Pancreas (tissue), 10 donors: ENCODE measurements around the gene KRTAP7-1. TPM values are rescaled to one million over a fixed set of nuclear protein-coding genes. Genes with fewer than 3 reads are reported as not detected.

ENCODE experiments used
- ATAC-seq, 4 donors: fragments of 200-7000 bp; cut with Tn5 transposase; one replicate each; pipeline versions ENCODE4 v1.8.0 to v1.9.1; 2020; ENCODE audit warnings: mild to moderate bottlenecking in 4 of 4, moderate library complexity in 4 of 4
- DNase-seq, 6 donors: peaks; one replicate each; pipeline ENCODE4 v3.0.0-alpha.2; 2020
- FAIRE-seq: peaks from 2 replicates; lab custom pipeline; 2012; peaks lifted over from hg19 to GRCh38; lab: Jason Lieb, UNC
- H3K27ac ChIP-seq, 4 donors: fragments of 200-600 bp; sonication (generic); 1 replicate in 3 of 4; 2 replicates in 1 of 4; pipeline versions ENCODE4 v1.5.0 to v1.8.0; 2020
- H3K27me3 ChIP-seq, 4 donors: fragments of 200-600 bp; one replicate each; pipeline ENCODE4 v1.8.0; 2021
- H3K36me3 ChIP-seq, 3 donors: fragments of 200-600 bp; sonication (generic) in 1 of 3; one replicate each; pipeline versions ENCODE4 v1.5.0 to v1.8.0; 2020 to 2021
- H3K4me1 ChIP-seq, 3 donors: fragments of 200-600 bp; one replicate each; pipeline ENCODE4 v1.8.0; 2021
- H3K4me3 ChIP-seq, 4 donors: fragments of 200-600 bp; sonication (generic) in 2 of 4; one replicate each; pipeline versions ENCODE4 v1.5.0 to v1.8.0; 2020 to 2021
- H3K9me3 ChIP-seq, 4 donors: fragments of 200-600 bp; one replicate each; pipeline ENCODE4 v1.8.0; 2021
- WGBS, 2 donors: extraction: QIAGEN DNeasy Blood & Tissue Kit; methylation state at CpG; one replicate each; pipeline ENCODE4 v1.1.7; 2013; 5-methylcytosine and 5-hydroxymethylcytosine counted together
- intact Hi-C, 3 donors: fragments of 100-400 bp; cut with DNase I; formaldehyde crosslinking; loops; one replicate each; pipeline versions ENCODE4 v1.11.1 to v1.14.2; 2022
- polyA plus RNA-seq, 2 donors: library from polyadenylated mRNA; stranded (reverse); fragments of 200-250 nt; gene quantifications; one replicate each; pipeline ENCODE4 v1.2.3, GENCODE V29; 2013
- total RNA-seq, 6 donors: library from RNA; stranded (reverse); fragmentation: NEBNext Ultra II Directional in 4 of 6; extraction: Animal tissue kit (Norgen Biotek cat#: 25700) in 4 of 6; gene quantifications; one replicate each; pipeline versions ENCODE4 v1.2.1 to v1.2.4, GENCODE V29; 2021 to 2023
- TF ChIP-seq, protein P1 (sequence below), 4 donors: fragments of 200-600 bp; sonication (generic) in 3 of 4; IDR thresholded peaks; one replicate each; pipeline versions ENCODE4 v1.5.0 to v1.8.0; 2021; ENCODE audit warnings: antibody characterized with exemption in 4 of 4
- donor health status: healthy with polysubstance abuse.
- donor health status: DM: no; HTN: no; CAD: no; lungs with moderate emphysema.
- donor health status: DM: no; HTN: no; CAD: no.
- donor health status: control.
- donor health status: control.
- donor health status: Bipolar disorder and iron deficiency.
- donor health status: DM: yes; HTN: yes; CAD: no.
- donor health status: DM: no; HTN: no; CAD: no.
- donor health status: DM: no; HTN: no; CAD: no.
- donor health status: DM: yes; HTN: yes; CAD: no.

Gene KRTAP7-1
- total and polyA plus RNA-seq, 8 donors: not detected

DNA sequence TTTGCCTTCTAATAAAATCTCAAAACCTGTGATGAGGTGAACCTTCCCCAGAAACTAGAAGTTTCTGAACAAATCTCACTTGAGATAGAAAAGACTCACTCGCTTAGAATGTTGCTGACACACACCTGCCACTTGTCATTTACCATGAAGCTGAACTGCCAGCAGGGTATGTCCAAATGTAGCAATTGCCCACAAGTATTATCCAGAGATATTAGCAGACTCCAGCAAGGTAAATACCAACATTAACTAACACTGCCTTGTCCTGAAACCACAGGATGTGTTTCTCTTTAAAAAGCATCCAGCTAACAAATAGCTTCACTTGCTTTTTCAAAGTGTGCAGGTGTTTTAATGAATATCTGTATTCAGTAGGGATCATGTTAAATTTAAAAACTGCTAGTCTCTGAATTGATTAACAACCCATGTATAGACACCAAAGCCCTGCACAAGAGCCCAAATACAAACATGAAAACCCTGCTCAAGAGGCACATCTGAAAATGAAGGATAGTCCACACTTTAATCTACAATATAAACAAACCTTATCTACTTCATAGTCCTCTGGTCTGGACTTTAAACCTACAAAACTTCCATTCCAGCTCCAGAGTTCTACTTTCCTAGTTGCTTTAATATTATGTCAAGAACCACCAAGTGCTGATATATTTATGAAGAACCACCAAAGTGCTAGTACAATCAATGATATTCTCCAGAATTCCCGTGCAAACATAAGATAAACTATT, 35.8 kb downstream of the KRTAP7-1 start:
- DNase-seq: no peak
- H3K9me3 ChIP-seq: no peaks in the 10 kb centered on the region
- no peak overlapping the region for H3K4me3 ChIP-seq
- no peaks in the 10 kb centered on the region for H3K36me3 ChIP-seq
- TF ChIP-seq, protein P1, sequence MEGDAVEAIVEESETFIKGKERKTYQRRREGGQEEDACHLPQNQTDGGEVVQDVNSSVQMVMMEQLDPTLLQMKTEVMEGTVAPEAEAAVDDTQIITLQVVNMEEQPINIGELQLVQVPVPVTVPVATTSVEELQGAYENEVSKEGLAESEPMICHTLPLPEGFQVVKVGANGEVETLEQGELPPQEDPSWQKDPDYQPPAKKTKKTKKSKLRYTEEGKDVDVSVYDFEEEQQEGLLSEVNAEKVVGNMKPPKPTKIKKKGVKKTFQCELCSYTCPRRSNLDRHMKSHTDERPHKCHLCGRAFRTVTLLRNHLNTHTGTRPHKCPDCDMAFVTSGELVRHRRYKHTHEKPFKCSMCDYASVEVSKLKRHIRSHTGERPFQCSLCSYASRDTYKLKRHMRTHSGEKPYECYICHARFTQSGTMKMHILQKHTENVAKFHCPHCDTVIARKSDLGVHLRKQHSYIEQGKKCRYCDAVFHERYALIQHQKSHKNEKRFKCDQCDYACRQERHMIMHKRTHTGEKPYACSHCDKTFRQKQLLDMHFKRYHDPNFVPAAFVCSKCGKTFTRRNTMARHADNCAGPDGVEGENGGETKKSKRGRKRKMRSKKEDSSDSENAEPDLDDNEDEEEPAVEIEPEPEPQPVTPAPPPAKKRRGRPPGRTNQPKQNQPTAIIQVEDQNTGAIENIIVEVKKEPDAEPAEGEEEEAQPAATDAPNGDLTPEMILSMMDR (IDR thresholded peaks at IDR 0.05): no peak
- H3K4me1 ChIP-seq: peaks cover 0 to 10% (median 0%) of the 10 kb centered on the region in 3 donors
- H3K27ac ChIP-seq: no peak overlapping the region
- intact Hi-C loops: no loop called here
- H3K27me3 ChIP-seq: no peaks in the 10 kb centered on the region
- no peak for FAIRE-seq
- peak; percentile 70 to 95 (median 81) for ATAC-seq
- 8 to 25% methylated on average over 2 of the region's 2 CpGs for WGBS, 2 donors

DNA sequence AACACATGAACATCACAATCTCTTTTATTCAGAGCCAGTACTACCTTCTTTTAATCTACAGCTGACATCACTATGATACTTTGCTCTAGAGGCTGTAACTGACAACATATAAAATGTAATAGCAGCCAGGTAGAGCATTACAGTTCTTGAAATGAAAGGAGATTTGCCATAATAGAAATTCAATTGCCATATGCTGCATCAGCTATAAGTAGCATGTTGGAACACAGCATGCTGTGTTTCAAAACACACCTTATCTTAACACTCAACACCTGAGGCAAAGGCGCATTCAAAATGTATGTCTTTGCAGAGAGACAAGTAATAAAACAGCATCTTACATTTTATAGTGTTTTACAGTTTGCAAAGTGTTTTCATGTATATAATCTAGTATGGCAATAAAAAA, 50.3 kb downstream of the KRTAP7-1 start:
- no peak for ATAC-seq
- Histone ChIP-seq H3K27ac (no peak overlapping the region), H3K4me3 (no peak overlapping the region), H3K27me3 (no peaks in the 10 kb centered on the region), H3K4me1 (no peaks in the 10 kb centered on the region), H3K36me3 (no peaks in the 10 kb centered on the region), H3K9me3 (no peaks in the 10 kb centered on the region)
- 91 to 98% methylated on average over 1 of the region's 1 CpG for WGBS, 2 donors
- TF ChIP-seq, protein P1 (IDR thresholded peaks at IDR 0.05): no peak
- DNase-seq: no peak
- intact Hi-C loops: no loop called here
- FAIRE-seq: no peak

Other genes with a start within 250 kb of the KRTAP7-1 start
- gene KRTAP22-2, start 239.4 kb downstream of the KRTAP7-1 start, total RNA-seq: not detected
- not detected for gene KRTAP22-2, start 239.4 kb downstream of the KRTAP7-1 start, polyA plus RNA-seq
- not detected for gene KRTAP6-3, start 237.3 kb downstream of the KRTAP7-1 start, total RNA-seq
- not detected for gene KRTAP6-3, start 237.3 kb downstream of the KRTAP7-1 start, polyA plus RNA-seq
- gene KRTAP6-2, start 230.9 kb downstream of the KRTAP7-1 start, total RNA-seq: not detected
- gene KRTAP6-2, start 230.9 kb downstream of the KRTAP7-1 start, polyA plus RNA-seq: not detected
- not detected for gene KRTAP22-1, start 228.7 kb downstream of the KRTAP7-1 start, total RNA-seq
- gene KRTAP22-1, start 228.7 kb downstream of the KRTAP7-1 start, polyA plus RNA-seq: not detected
- gene KRTAP6-1, start 215.8 kb downstream of the KRTAP7-1 start, total RNA-seq: not detected
- not detected for gene KRTAP6-1, start 215.8 kb downstream of the KRTAP7-1 start, polyA plus RNA-seq
- not detected for gene KRTAP20-1, start 213.3 kb downstream of the KRTAP7-1 start, total RNA-seq
- not detected for gene KRTAP20-1, start 213.3 kb downstream of the KRTAP7-1 start, polyA plus RNA-seq
- not detected for gene KRTAP20-4, start 209.1 kb downstream of the KRTAP7-1 start, total RNA-seq
- not detected for gene KRTAP20-4, start 209.1 kb downstream of the KRTAP7-1 start, polyA plus RNA-seq
- not detected for gene KRTAP20-2, start 194.6 kb downstream of the KRTAP7-1 start, total RNA-seq
- not detected for gene KRTAP20-2, start 194.6 kb downstream of the KRTAP7-1 start, polyA plus RNA-seq
- not detected for gene KRTAP20-3, start 186.9 kb downstream of the KRTAP7-1 start, total RNA-seq
- gene KRTAP20-3, start 186.9 kb downstream of the KRTAP7-1 start, polyA plus RNA-seq: not detected
- gene KRTAP21-3, start 111.0 kb downstream of the KRTAP7-1 start, total RNA-seq: not detected
- gene KRTAP21-3, start 111.0 kb downstream of the KRTAP7-1 start, polyA plus RNA-seq: not detected
- not detected for gene KRTAP21-2, start 82.5 kb downstream of the KRTAP7-1 start, total RNA-seq
- not detected for gene KRTAP21-2, start 82.5 kb downstream of the KRTAP7-1 start, polyA plus RNA-seq
- gene KRTAP21-1, start 74.3 kb downstream of the KRTAP7-1 start, total RNA-seq: not detected
- gene KRTAP21-1, start 74.3 kb downstream of the KRTAP7-1 start, polyA plus RNA-seq: not detected
- gene KRTAP8-1, start 16.5 kb downstream of the KRTAP7-1 start, total RNA-seq: not detected
- gene KRTAP8-1, start 16.5 kb downstream of the KRTAP7-1 start, polyA plus RNA-seq: not detected
- gene KRTAP11-1, start 51.8 kb upstream of the KRTAP7-1 start, total RNA-seq: not detected
- not detected for gene KRTAP11-1, start 51.8 kb upstream of the KRTAP7-1 start, polyA plus RNA-seq
- not detected for gene KRTAP19-8, start 208.7 kb upstream of the KRTAP7-1 start, total RNA-seq
- not detected for gene KRTAP19-8, start 208.7 kb upstream of the KRTAP7-1 start, polyA plus RNA-seq